ENCODE results near the gene CTSD. TPM values are rescaled to one million over a fixed set of nuclear protein-coding genes. Genes with fewer than 3 reads are reported as not detected.

The CTSD gene
- total RNA-seq, 3 donors from 2014 or later, result 244 to 694 (median 667) TPM

Other genes starting within 250 kb of the CTSD start
- 1 to 10 TPM in 2 of 3 donors, under 1 TPM in 1; 0.80 to 2.9 (median 1.6) TPM for gene DUSP8, start 191.7 kb downstream of the CTSD start, total RNA-seq
- not detected for gene KRTAP5-1, start 178.6 kb downstream of the CTSD start, total RNA-seq
- gene KRTAP5-2, start 165.6 kb downstream of the CTSD start, total RNA-seq, result not detected
- gene KRTAP5-3, start 155.5 kb downstream of the CTSD start, total RNA-seq, result not detected
- not detected for gene KRTAP5-4, start 141.8 kb downstream of the CTSD start, total RNA-seq
- gene KRTAP5-5, start 134.2 kb downstream of the CTSD start, total RNA-seq, result not detected
- gene KRTAP5-6, start 66.7 kb downstream of the CTSD start, total RNA-seq, result not detected
- gene IFITM10, start 13.3 kb downstream of the CTSD start, total RNA-seq, result 10 to 100 TPM in 1 of 3 donors, 1 to 10 TPM in 1, under 1 TPM in 1; 0.33 to 14.0 (median 1.4) TPM
- 10 to 100 TPM in 2 of 3 donors, not detected in 1; 10.7 to 12.1 TPM for gene SYT8, start 71.1 kb upstream of the CTSD start, total RNA-seq
- gene TNNI2, start 75.1 kb upstream of the CTSD start, total RNA-seq, result 1 to 10 TPM in 2 of 3 donors, not detected in 1; 1.6 to 5.6 TPM
- 10 to 100 TPM; 21.4 to 36.0 (median 23.6) TPM for gene LSP1, start 89.2 kb upstream of the CTSD start, total RNA-seq
- gene PRR33, start 128.0 kb upstream of the CTSD start, total RNA-seq, result not detected
- gene TNNT3, start 155.8 kb upstream of the CTSD start, total RNA-seq, result 1 to 10 TPM; 3.5 to 8.2 (median 3.6) TPM
- 100 to 1,000 TPM; 109 to 171 (median 112) TPM for gene MRPL23, start 183.4 kb upstream of the CTSD start, total RNA-seq
- 100 to 1,000 TPM in 1 of 3 donors, 10 to 100 TPM in 2; 37.0 to 209 (median 39.8) TPM for gene H19, start 233.9 kb upstream of the CTSD start, total RNA-seq

All from breast epithelium (tissue), 3 donors.